SK-N-SH treated with all-trans-retinoic acid at 6 μM for 48 hours (cell line): ENCODE results near the gene CTSC.
A peak's percentile ranks its signal among the peaks of the same experiment; 100 is the strongest.

Experiments used
- ATAC-seq: fragments of 200-7000 bp; cut with Tn5 transposase; 3 replicates; pipeline ENCODE4 v1.9.1; 2020; ENCODE audit warnings: mild to moderate bottlenecking, moderate library complexity
- ARNTL ChIP-seq: fragments of 450-650 bp; formaldehyde crosslinking; IDR thresholded peaks from 2 replicates; pipeline ENCODE4 v1.5.0; 2020; ENCODE audit warnings: low read depth, mild to moderate bottlenecking, moderate library complexity, borderline replicate concordance
- BACH2 ChIP-seq: fragments of 250-450 bp; sonication (Bioruptor Pico); IDR thresholded peaks from 2 replicates; pipeline ENCODE4 v1.9.0; 2021; ENCODE audit warnings: mild to moderate bottlenecking, borderline replicate concordance
- CREB5 ChIP-seq: fragments of 250-450 bp; sonication (Bioruptor Pico); IDR thresholded peaks from 2 replicates; pipeline ENCODE4 v1.5.1; 2020; ENCODE audit warnings: low read depth, mild to moderate bottlenecking, moderate library complexity
- CSDC2 ChIP-seq: fragments of 250-450 bp; sonication (Bioruptor Pico); IDR thresholded peaks from 2 replicates; pipeline ENCODE4 v1.5.0; 2020; ENCODE audit warnings: mild to moderate bottlenecking, moderate library complexity
- CSRNP3 ChIP-seq: fragments of 250-450 bp; sonication (Bioruptor Pico); IDR thresholded peaks from 2 replicates; pipeline ENCODE4 v1.5.1; 2021; ENCODE audit warnings: mild to moderate bottlenecking, moderate library complexity
- ESRRG ChIP-seq: fragments of 250-450 bp; sonication (Bioruptor Pico); IDR thresholded peaks from 2 replicates; pipeline ENCODE4 v1.6.1; 2021; ENCODE audit warnings: mild to moderate bottlenecking
- GLIS3 ChIP-seq: fragments of 250-450 bp; sonication (Bioruptor Pico); IDR thresholded peaks from 2 replicates; pipeline ENCODE4 v1.5.0; 2020; ENCODE audit warnings: mild to moderate bottlenecking, moderate library complexity
- ISL1 ChIP-seq: fragments of 250-450 bp; sonication (Bioruptor Pico); IDR thresholded peaks from 2 replicates; pipeline ENCODE4 v2.1.2; 2022; ENCODE audit warnings: mild to moderate bottlenecking, moderate library complexity
- OSR1 ChIP-seq: fragments of 250-450 bp; sonication (Bioruptor Pico); IDR thresholded peaks from 2 replicates; pipeline ENCODE4 v1.8.0; 2022; ENCODE audit warnings: moderate library complexity, mild to moderate bottlenecking, inconsistent platforms
- POU6F1 ChIP-seq: fragments of 250-450 bp; sonication (Bioruptor Pico); IDR thresholded peaks from 2 replicates; pipeline ENCODE4 v1.8.0; 2021; ENCODE audit warnings: low read depth, mild to moderate bottlenecking, moderate library complexity, borderline replicate concordance
- PPARA ChIP-seq: fragments of 250-450 bp; sonication (Bioruptor Pico); IDR thresholded peaks from 2 replicates; pipeline ENCODE4 v1.5.0; 2020; ENCODE audit warnings: mild to moderate bottlenecking, borderline replicate concordance
- RARB ChIP-seq: fragments of 250-450 bp; sonication (Bioruptor Pico); IDR thresholded peaks from 2 replicates; pipeline ENCODE4 v1.8.0; 2021; ENCODE audit warnings: mild to moderate bottlenecking, moderate library complexity
- SNAI2 ChIP-seq: fragments of 250-450 bp; sonication (Bioruptor Pico); IDR thresholded peaks from 2 replicates; pipeline ENCODE4 v1.5.0; 2020; ENCODE audit warnings: mild to moderate bottlenecking, moderate library complexity
- TSHZ2 ChIP-seq: fragments of 250-450 bp; sonication (Bioruptor Pico); IDR thresholded peaks from 2 replicates; pipeline ENCODE4 v1.5.0; 2020; ENCODE audit warnings: mild to moderate bottlenecking, moderate library complexity
- ZC3H10 ChIP-seq: fragments of 250-450 bp; sonication (Bioruptor Pico); IDR thresholded peaks from 2 replicates; pipeline ENCODE4 v1.5.1; 2021; ENCODE audit warnings: mild to moderate bottlenecking, moderate library complexity
- ZFP3 ChIP-seq: fragments of 250-450 bp; sonication (Bioruptor Pico); IDR thresholded peaks from 2 replicates; pipeline ENCODE4 v1.5.0; 2020; ENCODE audit warnings: mild to moderate bottlenecking, moderate library complexity
- ZFP30 ChIP-seq: fragments of 450-650 bp; formaldehyde crosslinking; IDR thresholded peaks from 2 replicates; pipeline ENCODE4 v1.5.0; 2022; ENCODE audit warnings: mild to moderate bottlenecking, moderate library complexity
- ZNF565 ChIP-seq: fragments of 450-650 bp; formaldehyde crosslinking; conservative IDR thresholded peaks from 2 replicates; pipeline ENCODE4 v1.5.0; 2020; ENCODE audit warnings: low read depth, mild to moderate bottlenecking, moderate library complexity
- ZNF70 ChIP-seq: fragments of 450-650 bp; formaldehyde crosslinking; IDR thresholded peaks from 2 replicates; pipeline ENCODE4 v1.5.0; 2020; ENCODE audit warnings: mild to moderate bottlenecking, moderate library complexity
- ZNF8 ChIP-seq: fragments of 450-650 bp; formaldehyde crosslinking; IDR thresholded peaks from 2 replicates; pipeline ENCODE4 v1.5.0; 2020; ENCODE audit warnings: mild to moderate bottlenecking, moderate library complexity

Gene CTSC

GRCh38 chr11:88359114-88359513 lies 21.6 kb upstream of the CTSC start:
- TF ChIP-seq ARNTL (CRISPR knock-in tag) (no peak), BACH2 (CRISPR knock-in tag) (no peak), RARB (CRISPR knock-in tag) (no peak), ZNF70 (no peak), TSHZ2 (no peak), CSRNP3 (no peak), ZC3H10 (CRISPR knock-in tag) (no peak)

GRCh38 chr11:88358040-88358431 lies 20.5 kb upstream of the CTSC start:
- TF ChIP-seq ISL1 (CRISPR knock-in tag) (no peak), POU6F1 (CRISPR knock-in tag) (no peak), ZNF8 (CRISPR knock-in tag) (no peak), ZNF565 (CRISPR knock-in tag) (no peak), CREB5 (CRISPR knock-in tag) (no peak), ESRRG (no peak), OSR1 (CRISPR knock-in tag) (no peak), GLIS3 (no peak), TSHZ2 (no peak), BACH2 (CRISPR knock-in tag) (no peak), PPARA (CRISPR knock-in tag) (no peak), CSRNP3 (no peak), ARNTL (CRISPR knock-in tag) (no peak)
- TF ChIP-seq, all 23 proteins: peak for 0
- no peak for ATAC-seq

More at GRCh38 chr11:88359114-88359513, 21.6 kb upstream of the CTSC start:
- no peak for ATAC-seq

- ATAC-seq, result peak; percentile 63; the same call in 2 of the 3 replicates
- no peak for TF ChIP-seq OSR1 (CRISPR knock-in tag)
- TF ChIP-seq GLIS3, result no peak
- no peak for TF ChIP-seq CSDC2 (CRISPR knock-in tag)
- no peak for TF ChIP-seq SNAI2 (CRISPR knock-in tag)
- no peak for TF ChIP-seq POU6F1 (CRISPR knock-in tag)
- no peak for TF ChIP-seq ZNF565 (CRISPR knock-in tag)
- TF ChIP-seq PPARA (CRISPR knock-in tag), result no peak
- TF ChIP-seq ZFP3, result no peak
- TF ChIP-seq ZFP30 (CRISPR knock-in tag), result no peak
- no peak for TF ChIP-seq ARNTL (CRISPR knock-in tag)
- TF ChIP-seq TSHZ2, result no peak
Observed at GRCh38 chr11:88357323-88358039, 19.9 kb upstream of the CTSC start.
